Activated naive CD4-positive, alpha-beta T cell treated with anti-CD3 and anti-CD28 coated beads, Interleukin-2, amount 10 ng/mL, durations not matched to agents 7 days and 5 days (primary cell): ENCODE results near the gene NAV2.

ENCODE experiments used
- CTCF ChIA-PET: fragments of 350-600 bp; sonication (Branson Sonifier 250); formaldehyde crosslinking; loops from one replicate; lab custom pipeline; 2021; ENCODE audit warnings: antibody characterized with exemption; lab: Charles Lee
- DNase-seq: peaks from one replicate; pipeline ENCODE4 v3.0.0-alpha.2; 2020
- H3K27ac Mint-ChIP-seq: one replicate; pipeline ENCODE4 v1.8.0; 2021; ENCODE audit warnings: mild to moderate bottlenecking, moderate library complexity, mixed read lengths
- H3K27me3 Mint-ChIP-seq: one replicate; pipeline ENCODE4 v1.8.0; 2021; ENCODE audit warnings: mild to moderate bottlenecking, mixed read lengths
- H3K36me3 Mint-ChIP-seq: one replicate; pipeline ENCODE4 v1.8.0; 2021; ENCODE audit warnings: mixed read lengths
- H3K4me1 Mint-ChIP-seq: one replicate; pipeline ENCODE4 v1.8.0; 2021; ENCODE audit warnings: mixed read lengths
- H3K4me3 Mint-ChIP-seq: one replicate; pipeline ENCODE4 v1.8.0; 2021; ENCODE audit warnings: mild to moderate bottlenecking, moderate library complexity, mixed read lengths
- H3K9me3 Mint-ChIP-seq: one replicate; pipeline ENCODE4 v1.8.0; 2021; ENCODE audit warnings: mixed read lengths

NAV2 gene

GRCh38 chr11:19931771-19932369, 219.2 kb downstream of the NAV2 start:
- no peak for DNase-seq
- Mint-ChIP-seq H3K4me3 (no peak overlapping the region), H3K27ac (no peak overlapping the region), H3K27me3 (peaks cover 4% of the 10 kb centered on the region), H3K9me3 (no peaks in the 10 kb centered on the region), H3K4me1 (no peaks in the 10 kb centered on the region), H3K36me3 (no peaks in the 10 kb centered on the region)
- CTCF ChIA-PET: no interaction called here

GRCh38 chr11:19933132-19933735, 220.6 kb downstream of the NAV2 start:
- no peak for DNase-seq
- H3K4me3 Mint-ChIP-seq: no peak overlapping the region
- H3K9me3 Mint-ChIP-seq: no peaks in the 10 kb centered on the region
- H3K36me3 Mint-ChIP-seq: no peaks in the 10 kb centered on the region
- peaks cover 4% of the 10 kb centered on the region for H3K27me3 Mint-ChIP-seq
- CTCF ChIA-PET: no interaction called here
- H3K4me1 Mint-ChIP-seq: no peaks in the 10 kb centered on the region
- H3K27ac Mint-ChIP-seq: peak overlapping the region; percentile 75

- Mint-ChIP-seq H3K4me3 (no peak overlapping the region), H3K9me3 (no peaks in the 10 kb centered on the region), H3K4me1 (no peaks in the 10 kb centered on the region), H3K27me3 (peaks cover 4% of the 10 kb centered on the region), H3K36me3 (no peaks in the 10 kb centered on the region), H3K27ac (peak overlapping the region; percentile 75)
- CTCF ChIA-PET: no interaction called here
- DNase-seq: no peak
These were observed 221.3 kb downstream of the NAV2 start for GRCh38 chr11:19933801-19934488.

GRCh38 chr11:19934828-19935259, 222.2 kb downstream of the NAV2 start:
- no peaks in the 10 kb centered on the region for H3K4me1 Mint-ChIP-seq
- H3K27ac Mint-ChIP-seq: no peak overlapping the region
- H3K36me3 Mint-ChIP-seq: no peaks in the 10 kb centered on the region
- CTCF ChIA-PET: interaction anchor here (1.1 to 1.4 kb wide), 2 partner anchors 12 to 19 kb away, joined by 3 read pairs; no protein-coding TSS in a partner anchor
- no peaks in the 10 kb centered on the region for H3K9me3 Mint-ChIP-seq
- H3K4me3 Mint-ChIP-seq: no peak overlapping the region
- H3K27me3 Mint-ChIP-seq: peaks cover 4% of the 10 kb centered on the region
- no peak for DNase-seq

- no peaks in the 10 kb centered on the region for H3K36me3 Mint-ChIP-seq
- peaks cover 4% of the 10 kb centered on the region for H3K27me3 Mint-ChIP-seq
- H3K27ac Mint-ChIP-seq: no peak overlapping the region
- no peaks in the 10 kb centered on the region for H3K9me3 Mint-ChIP-seq
- DNase-seq: no peak
- no peaks in the 10 kb centered on the region for H3K4me1 Mint-ChIP-seq
- no peak overlapping the region for H3K4me3 Mint-ChIP-seq
- CTCF ChIA-PET: interaction anchor here (1.1 to 2.4 kb wide), 3 partner anchors 11 to 20 kb away, joined by 3 to 8 read pairs (median 3); no protein-coding TSS in a partner anchor
These were observed 222.9 kb downstream of the NAV2 start for GRCh38 chr11:19935507-19935906.

- H3K4me3 Mint-ChIP-seq: no peak overlapping the region
- H3K36me3 Mint-ChIP-seq: no peaks in the 10 kb centered on the region
- H3K4me1 Mint-ChIP-seq: no peaks in the 10 kb centered on the region
- CTCF ChIA-PET: interaction anchor here (1.2 to 2.4 kb wide), 2 partner anchors 15 to 16 kb away, joined by 3 to 8 read pairs; no protein-coding TSS in a partner anchor
- no peaks in the 10 kb centered on the region for H3K9me3 Mint-ChIP-seq
- H3K27me3 Mint-ChIP-seq: peaks cover 4% of the 10 kb centered on the region
- DNase-seq: no peak
- no peak overlapping the region for H3K27ac Mint-ChIP-seq
These were observed 223.8 kb downstream of the NAV2 start for GRCh38 chr11:19936461-19936860.

GRCh38 chr11:19938169-19938856, 225.7 kb downstream of the NAV2 start:
- DNase-seq: peak; percentile 51
- no peaks in the 10 kb centered on the region for H3K9me3 Mint-ChIP-seq
- no peaks in the 10 kb centered on the region for H3K4me1 Mint-ChIP-seq
- no peaks in the 10 kb centered on the region for H3K36me3 Mint-ChIP-seq
- peaks cover 4% of the 10 kb centered on the region for H3K27me3 Mint-ChIP-seq
- H3K27ac Mint-ChIP-seq: peak overlapping the region; percentile 49
- H3K4me3 Mint-ChIP-seq: no peak overlapping the region
- CTCF ChIA-PET: interaction anchor here (0.8 to 1.2 kb wide), 4 partner anchors 9 to 194 kb away, joined by 3 to 5 read pairs (median 4); no protein-coding TSS in a partner anchor

- peaks cover 5% of the 10 kb centered on the region for H3K27me3 Mint-ChIP-seq
- no peak for DNase-seq
- no peaks in the 10 kb centered on the region for H3K9me3 Mint-ChIP-seq
- no peaks in the 10 kb centered on the region for H3K4me1 Mint-ChIP-seq
- H3K4me3 Mint-ChIP-seq: no peak overlapping the region
- H3K36me3 Mint-ChIP-seq: no peaks in the 10 kb centered on the region
- CTCF ChIA-PET: interaction anchor here (0.8 to 1.4 kb wide), 6 partner anchors 9 to 193 kb away, joined by 3 to 6 read pairs (median 4); no protein-coding TSS in a partner anchor
- H3K27ac Mint-ChIP-seq: no peak overlapping the region
These were observed 226.2 kb downstream of the NAV2 start for GRCh38 chr11:19938866-19939265.

GRCh38 chr11:19939415-19939929, 226.8 kb downstream of the NAV2 start:
- DNase-seq: no peak
- Mint-ChIP-seq H3K27me3 (peaks cover 11% of the 10 kb centered on the region), H3K36me3 (no peaks in the 10 kb centered on the region), H3K27ac (no peak overlapping the region), H3K4me1 (no peaks in the 10 kb centered on the region), H3K4me3 (no peak overlapping the region), H3K9me3 (no peaks in the 10 kb centered on the region)
- CTCF ChIA-PET: interaction anchor here (0.6 to 1.4 kb wide), 9 partner anchors 8 to 193 kb away, joined by 3 to 6 read pairs (median 3); no protein-coding TSS in a partner anchor

- Mint-ChIP-seq H3K27ac (no peak overlapping the region), H3K4me3 (no peak overlapping the region)
- CTCF ChIA-PET: interaction anchor here (1.4 kb wide), 1 partner anchor 34 kb away, joined by 3 read pairs; no protein-coding TSS in a partner anchor
These were observed 228.2 kb downstream of the NAV2 start for GRCh38 chr11:19940831-19941230.

GRCh38 chr11:19946681-19947080, 234.0 kb downstream of the NAV2 start:
- no peak overlapping the region for H3K4me3 Mint-ChIP-seq
- no peaks in the 10 kb centered on the region for H3K36me3 Mint-ChIP-seq
- H3K27me3 Mint-ChIP-seq: peaks cover 26% of the 10 kb centered on the region
- H3K9me3 Mint-ChIP-seq: no peaks in the 10 kb centered on the region
- CTCF ChIA-PET: interaction anchor here (0.6 to 7.1 kb wide), 4 partner anchors 11 to 186 kb away, joined by 3 to 39 read pairs (median 4); no protein-coding TSS in a partner anchor
- no peak overlapping the region for H3K27ac Mint-ChIP-seq
- no peak for DNase-seq
- peaks cover 4% of the 10 kb centered on the region for H3K4me1 Mint-ChIP-seq

More at GRCh38 chr11:19940831-19941230, 228.2 kb downstream of the NAV2 start:
- Mint-ChIP-seq H3K4me1 (no peaks in the 10 kb centered on the region), H3K27me3 (peaks cover 22% of the 10 kb centered on the region), H3K36me3 (no peaks in the 10 kb centered on the region), H3K9me3 (no peaks in the 10 kb centered on the region)
- no peak for DNase-seq

- H3K4me3 Mint-ChIP-seq: no peak overlapping the region
- CTCF ChIA-PET: interaction anchor here (1.2 to 7.1 kb wide), 3 partner anchors 8 to 185 kb away, joined by 4 to 39 read pairs (median 25); no protein-coding TSS in a partner anchor
- H3K27me3 Mint-ChIP-seq: peaks cover 26% of the 10 kb centered on the region
- DNase-seq: no peak
- no peaks in the 10 kb centered on the region for H3K36me3 Mint-ChIP-seq
- no peak overlapping the region for H3K27ac Mint-ChIP-seq
- H3K4me1 Mint-ChIP-seq: peaks cover 8% of the 10 kb centered on the region
- no peaks in the 10 kb centered on the region for H3K9me3 Mint-ChIP-seq
These were observed 235.0 kb downstream of the NAV2 start for GRCh38 chr11:19947537-19948114.

- H3K4me1 Mint-ChIP-seq: peaks cover 8% of the 10 kb centered on the region
- H3K27me3 Mint-ChIP-seq: peaks cover 24% of the 10 kb centered on the region
- DNase-seq: no peak
- H3K9me3 Mint-ChIP-seq: no peaks in the 10 kb centered on the region
- H3K27ac Mint-ChIP-seq: no peak overlapping the region
- H3K36me3 Mint-ChIP-seq: no peaks in the 10 kb centered on the region
- no peak overlapping the region for H3K4me3 Mint-ChIP-seq
- CTCF ChIA-PET: interaction anchor here (1.2 to 7.1 kb wide), 5 partner anchors 9 to 183 kb away, joined by 3 to 39 read pairs (median 4); no protein-coding TSS in a partner anchor
These were observed 237.0 kb downstream of the NAV2 start for GRCh38 chr11:19949606-19950005.
